Osteocyte (in vitro differentiated cells): ENCODE results near the gene SIGLEC11. TPM values are rescaled to one million over a fixed set of nuclear protein-coding genes. Genes with fewer than 3 reads are reported as not detected.
"Not testable (repeated sequence)": the region's sequence is repeated elsewhere in the genome, so short reads cannot be mapped to it uniquely, and the experiment has no call there.

ENCODE experiments used
- DNase-seq: peaks from one replicate; pipeline ENCODE4 v3.0.0; 2021; ENCODE audit warnings: mixed read lengths; ENCODE audit not compliant: unreplicated experiment; ENCODE audit errors: extremely low spot score
- H3K27ac Mint-ChIP-seq: one replicate; pipeline ENCODE4 v1.8.0; 2021; ENCODE audit warnings: mild to moderate bottlenecking, mixed read lengths; ENCODE audit not compliant: unreplicated experiment
- H3K27me3 Mint-ChIP-seq: one replicate; pipeline ENCODE4 v1.8.0; 2021; ENCODE audit warnings: mixed read lengths; ENCODE audit not compliant: unreplicated experiment
- H3K36me3 Mint-ChIP-seq: one replicate; pipeline ENCODE4 v1.8.0; 2021; ENCODE audit warnings: mixed read lengths; ENCODE audit not compliant: unreplicated experiment
- H3K4me1 Mint-ChIP-seq: one replicate; pipeline ENCODE4 v1.8.0; 2021; ENCODE audit warnings: mixed read lengths; ENCODE audit not compliant: unreplicated experiment
- H3K4me3 Mint-ChIP-seq: one replicate; pipeline ENCODE4 v1.8.0; 2021; ENCODE audit warnings: mild to moderate bottlenecking, moderate library complexity, mixed read lengths; ENCODE audit not compliant: unreplicated experiment
- H3K9me3 Mint-ChIP-seq: one replicate; pipeline ENCODE4 v1.8.0; 2021; ENCODE audit warnings: mixed read lengths; ENCODE audit not compliant: unreplicated experiment
- total RNA-seq: library from RNA; stranded (reverse); gene quantifications from 2 replicates; pipeline ENCODE4 v1.2.1, GENCODE V29; 2021
- TF ChIP-seq, protein P1 (sequence below): fragments of 200-600 bp; sonication (generic); IDR thresholded peaks from 2 replicates; pipeline ENCODE4 v1.5.0; 2021; ENCODE audit warnings: antibody characterized with exemption, mild to moderate bottlenecking, moderate library complexity

SIGLEC11 gene
- total RNA-seq, 1 donor from 2014 or later = not detected

DNA sequence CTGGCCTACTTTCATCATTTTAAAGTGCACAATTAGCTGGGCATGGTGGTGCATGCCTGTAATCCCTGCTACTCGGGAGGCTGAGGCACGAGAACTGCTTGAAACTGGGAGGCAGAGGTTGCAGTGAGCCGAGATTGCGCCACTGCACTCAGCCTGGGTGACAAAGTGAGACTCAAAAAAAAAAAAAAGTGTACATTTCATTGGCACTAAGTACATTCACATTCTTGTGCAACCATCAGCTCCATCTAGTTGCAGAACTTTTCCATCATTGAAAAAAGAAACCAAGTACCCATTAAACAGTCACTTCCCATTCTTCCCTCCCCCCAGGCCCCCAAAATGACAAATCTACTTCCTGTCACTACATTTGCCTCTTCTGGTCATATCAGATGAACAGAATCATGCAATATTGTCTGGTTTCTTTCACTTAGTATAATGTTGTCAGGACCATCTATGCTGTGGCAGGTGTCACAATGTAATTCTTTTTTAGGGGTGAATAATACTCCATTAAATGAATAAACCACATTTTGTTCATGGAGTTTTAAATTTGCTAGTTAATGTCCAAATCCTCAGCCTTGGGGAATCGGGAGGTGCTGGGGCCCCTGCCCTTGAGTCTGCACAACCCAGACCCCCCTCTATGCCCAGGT lies 7.4 kb upstream of the SIGLEC11 start:
- Mint-ChIP-seq H3K27me3 (no peaks in the 10 kb centered on the region), H3K27ac (no peak overlapping the region), H3K4me3 (no peak overlapping the region), H3K4me1 (no peaks in the 10 kb centered on the region), H3K9me3 (no peaks in the 10 kb centered on the region), H3K36me3 (no peaks in the 10 kb centered on the region)
- DNase-seq = no peak
- TF ChIP-seq, protein P1, sequence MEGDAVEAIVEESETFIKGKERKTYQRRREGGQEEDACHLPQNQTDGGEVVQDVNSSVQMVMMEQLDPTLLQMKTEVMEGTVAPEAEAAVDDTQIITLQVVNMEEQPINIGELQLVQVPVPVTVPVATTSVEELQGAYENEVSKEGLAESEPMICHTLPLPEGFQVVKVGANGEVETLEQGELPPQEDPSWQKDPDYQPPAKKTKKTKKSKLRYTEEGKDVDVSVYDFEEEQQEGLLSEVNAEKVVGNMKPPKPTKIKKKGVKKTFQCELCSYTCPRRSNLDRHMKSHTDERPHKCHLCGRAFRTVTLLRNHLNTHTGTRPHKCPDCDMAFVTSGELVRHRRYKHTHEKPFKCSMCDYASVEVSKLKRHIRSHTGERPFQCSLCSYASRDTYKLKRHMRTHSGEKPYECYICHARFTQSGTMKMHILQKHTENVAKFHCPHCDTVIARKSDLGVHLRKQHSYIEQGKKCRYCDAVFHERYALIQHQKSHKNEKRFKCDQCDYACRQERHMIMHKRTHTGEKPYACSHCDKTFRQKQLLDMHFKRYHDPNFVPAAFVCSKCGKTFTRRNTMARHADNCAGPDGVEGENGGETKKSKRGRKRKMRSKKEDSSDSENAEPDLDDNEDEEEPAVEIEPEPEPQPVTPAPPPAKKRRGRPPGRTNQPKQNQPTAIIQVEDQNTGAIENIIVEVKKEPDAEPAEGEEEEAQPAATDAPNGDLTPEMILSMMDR = no peak

DNA sequence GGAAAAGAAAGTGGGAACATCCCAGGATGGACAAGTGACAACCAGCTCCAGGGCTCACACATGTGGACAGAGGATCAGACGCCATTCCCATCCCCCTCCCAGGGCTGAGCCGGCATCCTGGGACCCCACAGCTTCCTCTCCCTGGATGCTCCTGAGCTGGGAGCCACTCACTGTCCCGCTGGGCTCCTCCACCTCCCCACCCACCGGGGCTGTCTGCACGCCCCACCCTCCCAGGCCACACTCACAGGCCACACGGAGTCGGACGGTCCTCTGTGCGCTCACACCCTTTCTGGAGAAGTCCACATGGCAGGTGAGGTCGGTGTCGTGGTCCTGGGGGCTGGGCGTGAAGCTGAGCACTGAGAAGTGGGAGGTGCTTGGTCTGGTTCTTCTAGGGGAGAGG lies 1.1 kb downstream of the SIGLEC11 start:
- H3K4me3 Mint-ChIP-seq, H3K9me3 Mint-ChIP-seq, H3K36me3 Mint-ChIP-seq, H3K27ac Mint-ChIP-seq, H3K4me1 Mint-ChIP-seq, H3K27me3 Mint-ChIP-seq, DNase-seq: not testable (repeated sequence)

DNA sequence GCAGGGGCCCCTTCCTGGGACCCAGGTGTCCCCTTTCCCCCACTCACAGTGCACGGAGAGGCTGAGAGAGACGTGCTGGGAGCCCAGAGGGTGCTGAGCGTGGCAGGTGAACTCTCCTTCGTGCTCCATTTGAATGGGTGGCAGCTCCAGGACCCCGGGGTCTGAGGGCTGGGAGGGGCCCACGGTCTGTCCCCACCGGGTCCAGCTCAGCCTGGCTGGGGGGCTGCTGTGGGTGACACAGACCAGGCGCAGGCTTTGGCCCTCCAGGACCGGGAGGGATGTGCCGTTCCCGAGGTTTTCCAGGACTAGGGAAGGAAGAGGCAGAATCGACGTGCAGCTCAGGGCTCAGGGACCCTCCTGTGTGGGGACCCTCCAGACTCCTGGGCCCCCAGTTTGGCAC lies 2.4 kb downstream of the SIGLEC11 start:
- DNase-seq, H3K4me1 Mint-ChIP-seq, H3K27ac Mint-ChIP-seq, H3K36me3 Mint-ChIP-seq, H3K9me3 Mint-ChIP-seq, H3K4me3 Mint-ChIP-seq: not testable (repeated sequence)
- H3K27me3 Mint-ChIP-seq = peaks cover 15% of the 10 kb centered on the region

DNA sequence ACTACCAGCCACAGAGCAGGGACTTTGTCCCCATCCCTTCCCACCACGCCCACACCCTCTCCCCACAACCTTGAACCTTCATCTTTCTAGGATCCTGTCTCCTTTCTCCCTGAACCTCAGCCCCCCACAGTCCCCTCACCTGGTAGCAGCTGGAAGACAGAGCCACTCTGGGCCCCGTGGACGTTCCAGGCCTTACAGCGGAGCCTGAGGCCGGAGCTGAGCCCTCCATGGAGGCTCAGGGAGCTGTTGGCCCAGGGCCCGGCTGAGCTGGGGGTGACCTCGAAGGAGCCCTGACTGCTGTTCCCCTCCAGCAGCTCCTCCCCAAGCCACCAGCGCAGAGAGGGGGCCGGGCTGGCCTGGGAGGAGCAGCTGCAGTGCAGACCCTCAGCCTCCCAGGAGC lies 2.8 kb downstream of the SIGLEC11 start:
- H3K27me3 Mint-ChIP-seq = peaks cover 19% of the 10 kb centered on the region
- H3K27ac Mint-ChIP-seq, H3K4me1 Mint-ChIP-seq, H3K4me3 Mint-ChIP-seq, DNase-seq, H3K36me3 Mint-ChIP-seq, H3K9me3 Mint-ChIP-seq: not testable (repeated sequence)

DNA sequence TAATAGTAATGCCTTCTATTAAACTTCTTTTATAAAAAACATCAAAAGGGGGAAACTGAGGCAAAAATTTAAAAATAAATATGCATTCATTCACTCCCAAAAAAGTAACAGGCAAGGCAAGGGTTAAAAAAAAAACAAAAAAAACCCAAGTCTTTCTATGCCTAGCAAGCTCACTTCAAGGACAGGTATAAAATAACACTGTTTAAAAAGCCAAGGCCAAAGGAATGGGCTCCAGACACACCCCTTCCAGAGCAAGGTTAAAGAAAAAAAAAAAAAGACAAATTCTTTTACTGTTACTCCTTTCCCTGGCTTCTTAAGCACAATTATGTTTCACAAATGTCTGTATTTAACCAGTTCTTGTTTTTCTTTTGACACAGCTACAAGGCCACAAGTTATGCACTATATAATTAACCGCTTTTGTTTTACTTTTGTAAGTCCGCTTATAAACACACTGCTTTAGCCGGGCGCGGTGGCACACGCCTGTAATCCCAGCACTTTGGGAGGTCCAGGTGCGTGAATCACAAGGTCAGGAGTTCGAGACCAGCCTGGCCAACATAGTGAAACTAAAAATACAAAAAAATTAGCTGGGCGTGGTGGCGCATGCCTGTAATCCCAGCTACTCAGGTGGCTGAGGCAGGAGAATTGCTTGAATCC lies 3.6 kb downstream of the SIGLEC11 start:
- H3K27ac Mint-ChIP-seq = no peak overlapping the region
- no peaks in the 10 kb centered on the region for H3K4me1 Mint-ChIP-seq
- H3K4me3 Mint-ChIP-seq = no peak overlapping the region
- TF ChIP-seq, protein P1 = no peak
- DNase-seq = no peak
- peaks cover 20% of the 10 kb centered on the region for H3K27me3 Mint-ChIP-seq
- no peaks in the 10 kb centered on the region for H3K36me3 Mint-ChIP-seq
- no peaks in the 10 kb centered on the region for H3K9me3 Mint-ChIP-seq

DNA sequence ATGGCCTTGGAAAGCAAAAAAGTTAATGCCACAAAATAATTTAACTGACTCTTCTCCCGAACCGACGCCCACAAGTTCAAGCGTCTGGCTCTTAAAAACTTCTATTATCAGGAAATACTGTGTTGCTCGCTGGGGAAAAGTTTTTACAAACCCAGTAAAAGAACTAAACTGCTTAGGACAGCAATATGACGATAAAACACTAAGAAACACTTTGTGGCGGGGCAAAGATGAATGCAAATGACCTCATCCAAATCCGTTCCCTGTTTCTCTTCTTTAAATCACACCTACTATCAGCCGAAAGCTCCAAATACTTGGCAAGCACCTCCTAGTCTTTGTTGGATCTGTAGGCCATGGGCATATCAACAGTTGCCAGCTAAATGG lies 4.9 kb downstream of the SIGLEC11 start:
- H3K9me3 Mint-ChIP-seq = no peaks in the 10 kb centered on the region
- DNase-seq = no peak
- no peak overlapping the region for H3K4me3 Mint-ChIP-seq
- H3K36me3 Mint-ChIP-seq = no peaks in the 10 kb centered on the region
- no peak overlapping the region for H3K27ac Mint-ChIP-seq
- H3K4me1 Mint-ChIP-seq = no peaks in the 10 kb centered on the region
- H3K27me3 Mint-ChIP-seq = peaks cover 20% of the 10 kb centered on the region
- TF ChIP-seq, protein P1 = no peak
